ENCODE data around the gene C15orf40.

C15orf40 gene

GRCh38 chr15:82980981-82981380, 30.5 kb downstream of the C15orf40 start:
- DNase-seq (ENCODE audit: low read depth): no peak
- H3K4me3 ChIP-seq (ENCODE audit: low read depth, low read length): no peak overlapping the region
- no peak for TF ChIP-seq CTCF (IDR thresholded peaks at IDR 0.05; ENCODE audit: insufficient read depth, low read depth, low read length, missing control alignments)

GRCh38 chr15:82979726-82980125, 31.7 kb downstream of the C15orf40 start:
- TF ChIP-seq CTCF (IDR thresholded peaks at IDR 0.05; ENCODE audit: insufficient read depth, low read depth, low read length, missing control alignments): no peak
- no peak overlapping the region for H3K4me3 ChIP-seq (ENCODE audit: low read depth, low read length)
- no peak for DNase-seq (ENCODE audit: low read depth)

- DNase-seq (ENCODE audit: low read depth): no peak
- H3K4me3 ChIP-seq (ENCODE audit: low read depth, low read length): no peak overlapping the region
- TF ChIP-seq CTCF (IDR thresholded peaks at IDR 0.05; ENCODE audit: insufficient read depth, low read depth, low read length, missing control alignments): no peak
Measured at GRCh38 chr15:82978438-82978837, 33.0 kb downstream of the C15orf40 start.

GRCh38 chr15:82977076-82977475, 34.4 kb downstream of the C15orf40 start:
- no peak for DNase-seq (ENCODE audit: low read depth)
- TF ChIP-seq CTCF (IDR thresholded peaks at IDR 0.05; ENCODE audit: insufficient read depth, low read depth, low read length, missing control alignments): no peak
- H3K4me3 ChIP-seq (ENCODE audit: low read depth, low read length): no peak overlapping the region

- H3K4me3 ChIP-seq (ENCODE audit: low read depth, low read length): no peak overlapping the region
- DNase-seq (ENCODE audit: low read depth): no peak
- no peak for TF ChIP-seq CTCF (IDR thresholded peaks at IDR 0.05; ENCODE audit: insufficient read depth, low read depth, low read length, missing control alignments)
Measured at GRCh38 chr15:82972990-82973389, 38.4 kb downstream of the C15orf40 start.

- no peak overlapping the region for H3K4me3 ChIP-seq (ENCODE audit: low read depth, low read length)
- TF ChIP-seq CTCF (IDR thresholded peaks at IDR 0.05; ENCODE audit: insufficient read depth, low read depth, low read length, missing control alignments): no peak
- no peak for DNase-seq (ENCODE audit: low read depth)
Measured at GRCh38 chr15:82971218-82971984, 40.0 kb downstream of the C15orf40 start.

GRCh38 chr15:82970696-82971095, 40.7 kb downstream of the C15orf40 start:
- TF ChIP-seq CTCF (IDR thresholded peaks at IDR 0.05; ENCODE audit: insufficient read depth, low read depth, low read length, missing control alignments): no peak
- no peak overlapping the region for H3K4me3 ChIP-seq (ENCODE audit: low read depth, low read length)
- DNase-seq (ENCODE audit: low read depth): no peak

Data from GM12865 (cell line).